Measurements from ENCODE around the gene KLHL21.

DNA sequence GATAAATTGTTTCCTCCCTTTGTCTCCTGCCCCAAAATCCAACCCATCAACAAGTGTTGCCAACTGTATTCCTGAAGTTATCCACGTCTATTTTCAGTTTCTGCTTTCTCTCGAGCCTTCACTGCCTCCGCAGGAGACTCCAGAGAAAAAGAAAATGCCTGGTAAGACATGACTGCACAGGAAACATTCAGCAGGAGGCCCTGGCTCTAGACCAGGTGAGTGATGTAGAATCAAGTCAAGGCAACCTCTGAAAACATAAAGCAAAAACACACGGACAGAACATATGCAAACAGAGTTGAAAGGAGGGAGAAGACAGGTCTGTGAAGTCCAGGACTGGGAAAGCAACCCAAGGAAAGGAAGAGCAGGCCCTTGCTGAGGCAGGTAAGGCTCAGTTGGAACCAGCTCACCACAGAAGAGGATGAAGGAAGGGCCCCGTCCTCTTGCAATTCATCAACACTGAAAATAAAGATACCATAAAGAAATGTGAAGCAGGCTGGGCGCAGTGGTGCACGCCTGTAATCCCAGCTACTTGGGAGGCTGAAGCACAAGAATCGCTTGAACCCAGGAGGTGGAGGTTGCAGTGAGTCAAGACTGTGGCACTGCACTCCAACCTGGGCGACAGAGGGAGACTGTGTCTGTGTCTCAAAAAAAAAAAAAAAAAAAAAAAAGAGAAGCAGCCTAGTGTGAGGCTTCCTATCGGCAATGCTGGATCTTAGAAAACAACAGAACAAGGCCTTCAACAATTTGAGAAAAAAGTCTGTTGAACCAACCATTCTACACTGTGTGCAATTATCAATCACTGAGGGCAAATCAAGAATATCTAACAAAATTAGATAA is 57.2 kb downstream of the KLHL21 start:
- TF ChIP-seq, protein P1, sequence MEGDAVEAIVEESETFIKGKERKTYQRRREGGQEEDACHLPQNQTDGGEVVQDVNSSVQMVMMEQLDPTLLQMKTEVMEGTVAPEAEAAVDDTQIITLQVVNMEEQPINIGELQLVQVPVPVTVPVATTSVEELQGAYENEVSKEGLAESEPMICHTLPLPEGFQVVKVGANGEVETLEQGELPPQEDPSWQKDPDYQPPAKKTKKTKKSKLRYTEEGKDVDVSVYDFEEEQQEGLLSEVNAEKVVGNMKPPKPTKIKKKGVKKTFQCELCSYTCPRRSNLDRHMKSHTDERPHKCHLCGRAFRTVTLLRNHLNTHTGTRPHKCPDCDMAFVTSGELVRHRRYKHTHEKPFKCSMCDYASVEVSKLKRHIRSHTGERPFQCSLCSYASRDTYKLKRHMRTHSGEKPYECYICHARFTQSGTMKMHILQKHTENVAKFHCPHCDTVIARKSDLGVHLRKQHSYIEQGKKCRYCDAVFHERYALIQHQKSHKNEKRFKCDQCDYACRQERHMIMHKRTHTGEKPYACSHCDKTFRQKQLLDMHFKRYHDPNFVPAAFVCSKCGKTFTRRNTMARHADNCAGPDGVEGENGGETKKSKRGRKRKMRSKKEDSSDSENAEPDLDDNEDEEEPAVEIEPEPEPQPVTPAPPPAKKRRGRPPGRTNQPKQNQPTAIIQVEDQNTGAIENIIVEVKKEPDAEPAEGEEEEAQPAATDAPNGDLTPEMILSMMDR (IDR thresholded peaks at IDR 0.05; ENCODE audit: insufficient read depth, low read depth, low read length): no peak
- no peak for TF ChIP-seq EZH2 (IDR thresholded peaks at IDR 0.05; ENCODE audit: insufficient read depth, low read length)

Measured in astrocyte (in vitro differentiated cells and primary cell).